ENCODE results near the gene IL15RA.

DNA sequence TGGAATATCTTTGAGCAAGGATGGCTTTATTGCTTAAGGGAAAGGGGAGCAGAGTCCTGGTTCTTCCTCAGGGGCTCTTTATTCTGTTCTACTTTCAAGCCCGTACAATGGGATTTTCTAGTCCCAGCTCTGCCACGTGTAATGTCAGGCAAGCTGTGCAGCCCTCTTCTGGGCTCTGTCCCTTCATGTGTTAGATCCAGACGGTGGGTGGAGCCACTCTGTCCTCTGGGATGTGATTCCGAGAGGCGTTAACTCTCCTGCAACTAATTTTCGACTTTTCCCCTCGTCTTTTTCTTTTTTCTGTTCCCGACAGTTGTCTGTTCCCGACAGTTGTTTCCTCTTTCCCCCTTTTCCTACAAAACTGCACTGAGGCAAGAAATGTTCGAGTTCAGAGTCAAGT lies 52.5 kb downstream of the IL15RA start:
- TF ChIP-seq POLR2AphosphoS5 (IDR thresholded peaks at IDR 0.05; ENCODE audit: low read depth): no peak
- TF ChIP-seq, protein P1, sequence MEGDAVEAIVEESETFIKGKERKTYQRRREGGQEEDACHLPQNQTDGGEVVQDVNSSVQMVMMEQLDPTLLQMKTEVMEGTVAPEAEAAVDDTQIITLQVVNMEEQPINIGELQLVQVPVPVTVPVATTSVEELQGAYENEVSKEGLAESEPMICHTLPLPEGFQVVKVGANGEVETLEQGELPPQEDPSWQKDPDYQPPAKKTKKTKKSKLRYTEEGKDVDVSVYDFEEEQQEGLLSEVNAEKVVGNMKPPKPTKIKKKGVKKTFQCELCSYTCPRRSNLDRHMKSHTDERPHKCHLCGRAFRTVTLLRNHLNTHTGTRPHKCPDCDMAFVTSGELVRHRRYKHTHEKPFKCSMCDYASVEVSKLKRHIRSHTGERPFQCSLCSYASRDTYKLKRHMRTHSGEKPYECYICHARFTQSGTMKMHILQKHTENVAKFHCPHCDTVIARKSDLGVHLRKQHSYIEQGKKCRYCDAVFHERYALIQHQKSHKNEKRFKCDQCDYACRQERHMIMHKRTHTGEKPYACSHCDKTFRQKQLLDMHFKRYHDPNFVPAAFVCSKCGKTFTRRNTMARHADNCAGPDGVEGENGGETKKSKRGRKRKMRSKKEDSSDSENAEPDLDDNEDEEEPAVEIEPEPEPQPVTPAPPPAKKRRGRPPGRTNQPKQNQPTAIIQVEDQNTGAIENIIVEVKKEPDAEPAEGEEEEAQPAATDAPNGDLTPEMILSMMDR (IDR thresholded peaks at IDR 0.05; ENCODE audit: insufficient read depth, low read length): no peak
